ENCODE results near the gene FGD4.

The FGD4 gene

GRCh38 chr12:32483499-32483898 lies 84.1 kb downstream of the FGD4 start:
- TF ChIP-seq GLIS3 (CRISPR knock-in tag; IDR thresholded peaks at IDR 0.05) (no peak), OSR1 (CRISPR knock-in tag; IDR thresholded peaks at IDR 0.05) (no peak), TCF4 (CRISPR knock-in tag; IDR thresholded peaks at IDR 0.05; ENCODE audit: borderline replicate concordance) (no peak), ZNF8 (CRISPR knock-in tag; IDR thresholded peaks at IDR 0.05) (no peak), CSDC2 (CRISPR knock-in tag; IDR thresholded peaks at IDR 0.05) (no peak), TOX (CRISPR knock-in tag; IDR thresholded peaks at IDR 0.05; ENCODE audit: borderline replicate concordance) (no peak), CREB5 (CRISPR knock-in tag; IDR thresholded peaks at IDR 0.05; ENCODE audit: low read depth) (no peak), ZFP3 (CRISPR knock-in tag; IDR thresholded peaks at IDR 0.05) (no peak), CSRNP3 (CRISPR knock-in tag; IDR thresholded peaks at IDR 0.05) (no peak), ARNTL (CRISPR knock-in tag; IDR thresholded peaks at IDR 0.05; ENCODE audit: borderline replicate concordance, low read depth) (no peak), ZNF565 (CRISPR knock-in tag; conservative IDR thresholded peaks at IDR 0.05; ENCODE audit: low read depth) (no peak)
- ATAC-seq, result no peak

- TF ChIP-seq RARB (CRISPR knock-in tag; IDR thresholded peaks at IDR 0.05) (no peak), ISL1 (CRISPR knock-in tag; IDR thresholded peaks at IDR 0.05) (no peak), SNAI2 (CRISPR knock-in tag; IDR thresholded peaks at IDR 0.05) (no peak), ZNF565 (CRISPR knock-in tag; conservative IDR thresholded peaks at IDR 0.05; ENCODE audit: low read depth) (no peak), ZNF70 (CRISPR knock-in tag; IDR thresholded peaks at IDR 0.05) (no peak), POU6F1 (CRISPR knock-in tag; IDR thresholded peaks at IDR 0.05; ENCODE audit: borderline replicate concordance, low read depth) (no peak), ZFP30 (CRISPR knock-in tag; IDR thresholded peaks at IDR 0.05) (no peak), BACH2 (CRISPR knock-in tag; IDR thresholded peaks at IDR 0.05; ENCODE audit: borderline replicate concordance) (no peak), ZFP3 (CRISPR knock-in tag; IDR thresholded peaks at IDR 0.05) (no peak), OSR1 (CRISPR knock-in tag; IDR thresholded peaks at IDR 0.05) (no peak), TSHZ2 (CRISPR knock-in tag; IDR thresholded peaks at IDR 0.05) (no peak), ESRRG (CRISPR knock-in tag; IDR thresholded peaks at IDR 0.05) (no peak), GLIS3 (CRISPR knock-in tag; IDR thresholded peaks at IDR 0.05) (no peak), ZC3H10 (CRISPR knock-in tag; IDR thresholded peaks at IDR 0.05) (no peak), TCF4 (CRISPR knock-in tag; IDR thresholded peaks at IDR 0.05; ENCODE audit: borderline replicate concordance) (no peak), ARNTL (CRISPR knock-in tag; IDR thresholded peaks at IDR 0.05; ENCODE audit: borderline replicate concordance, low read depth) (no peak)
- no peak for ATAC-seq
Observed at GRCh38 chr12:32483993-32484392, 84.6 kb downstream of the FGD4 start.

- ATAC-seq, result no peak
- TF ChIP-seq CSDC2 (CRISPR knock-in tag; IDR thresholded peaks at IDR 0.05), result no peak
Observed at GRCh38 chr12:32486158-32486557, 86.8 kb downstream of the FGD4 start.

GRCh38 chr12:32488132-32488531 lies 88.8 kb downstream of the FGD4 start:
- ATAC-seq, result no peak
- no peak for TF ChIP-seq TOX (CRISPR knock-in tag; IDR thresholded peaks at IDR 0.05; ENCODE audit: borderline replicate concordance)
- no peak for TF ChIP-seq ZC3H10 (CRISPR knock-in tag; IDR thresholded peaks at IDR 0.05)
- TF ChIP-seq POU6F1 (CRISPR knock-in tag; IDR thresholded peaks at IDR 0.05; ENCODE audit: borderline replicate concordance, low read depth), result no peak
- no peak for TF ChIP-seq TSHZ2 (CRISPR knock-in tag; IDR thresholded peaks at IDR 0.05)
- TF ChIP-seq SNAI2 (CRISPR knock-in tag; IDR thresholded peaks at IDR 0.05), result no peak
- no peak for TF ChIP-seq ESRRG (CRISPR knock-in tag; IDR thresholded peaks at IDR 0.05)
- TF ChIP-seq PPARA (CRISPR knock-in tag; IDR thresholded peaks at IDR 0.05; ENCODE audit: borderline replicate concordance), result no peak
- TF ChIP-seq BACH2 (CRISPR knock-in tag; IDR thresholded peaks at IDR 0.05; ENCODE audit: borderline replicate concordance), result no peak
- no peak for TF ChIP-seq ZFP3 (CRISPR knock-in tag; IDR thresholded peaks at IDR 0.05)
- no peak for TF ChIP-seq ZNF70 (CRISPR knock-in tag; IDR thresholded peaks at IDR 0.05)
- no peak for TF ChIP-seq ZNF565 (CRISPR knock-in tag; conservative IDR thresholded peaks at IDR 0.05; ENCODE audit: low read depth)
- no peak for TF ChIP-seq ZFP30 (CRISPR knock-in tag; IDR thresholded peaks at IDR 0.05)
- TF ChIP-seq ZNF8 (CRISPR knock-in tag; IDR thresholded peaks at IDR 0.05), result no peak
- TF ChIP-seq ARNTL (CRISPR knock-in tag; IDR thresholded peaks at IDR 0.05; ENCODE audit: borderline replicate concordance, low read depth), result no peak

All from SK-N-SH treated with all-trans-retinoic acid at 6 μM for 48 hours (cell line).